Measurements from ENCODE around the gene REG1B.
"Not testable (repeated sequence)": the region's sequence is repeated elsewhere in the genome, so short reads cannot be mapped to it uniquely, and the experiment has no call there.

The REG1B gene

GRCh38 chr2:79083597-79084251, 4.1 kb downstream of the REG1B start:
- DNase-seq: no peak

- no peak for DNase-seq
These were observed 4.8 kb downstream of the REG1B start for GRCh38 chr2:79082987-79083386.

- no peak for DNase-seq
These were observed 16.7 kb downstream of the REG1B start for GRCh38 chr2:79071078-79071477.

GRCh38 chr2:79065201-79065600, 22.6 kb downstream of the REG1B start:
- no peak for DNase-seq

- not testable (repeated sequence) for DNase-seq
These were observed 33.0 kb downstream of the REG1B start for GRCh38 chr2:79054769-79055168.

GRCh38 chr2:79053486-79053885, 34.3 kb downstream of the REG1B start:
- not testable (repeated sequence) for DNase-seq

- no peak for DNase-seq
These were observed 46.8 kb downstream of the REG1B start for GRCh38 chr2:79041032-79041448.

- DNase-seq: no peak
These were observed 47.8 kb downstream of the REG1B start for GRCh38 chr2:79039944-79040343.
